ENCODE results near the gene GRM1.

DNA sequence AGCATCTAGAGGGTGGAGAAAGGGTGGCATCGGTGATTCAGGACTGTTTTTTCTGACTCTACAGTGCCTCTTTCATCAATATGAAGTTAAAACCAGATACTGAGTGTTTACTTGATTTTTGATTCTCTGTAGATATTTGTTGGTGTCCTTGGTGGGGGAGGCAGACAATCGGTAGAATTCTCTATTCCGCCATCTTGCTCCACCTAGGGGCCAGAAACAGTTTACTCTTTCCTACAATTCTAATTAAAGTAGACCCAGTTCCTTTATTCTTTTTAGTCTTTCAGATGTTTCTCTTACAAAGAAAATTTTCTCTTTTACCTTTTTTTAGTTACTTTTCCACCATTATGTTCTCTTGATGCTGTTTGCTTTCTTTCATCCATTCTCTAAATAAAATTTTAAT, 352.6 kb downstream of the GRM1 start:
- peak; percentile 5 for TF ChIP-seq CTCF (IDR thresholded peaks at IDR 0.05; ENCODE audit: borderline replicate concordance, extremely low read depth, low read length, poor library complexity, severe bottlenecking)
- TF ChIP-seq EZH2 (IDR thresholded peaks at IDR 0.05; ENCODE audit: borderline replicate concordance, low read depth, low read length, severe bottlenecking): no peak

Data from DND-41 (cell line).